Measurements from ENCODE around the gene GJC1.
A peak's percentile ranks its signal among the peaks of the same experiment; 100 is the strongest.

The GJC1 gene

DNA sequence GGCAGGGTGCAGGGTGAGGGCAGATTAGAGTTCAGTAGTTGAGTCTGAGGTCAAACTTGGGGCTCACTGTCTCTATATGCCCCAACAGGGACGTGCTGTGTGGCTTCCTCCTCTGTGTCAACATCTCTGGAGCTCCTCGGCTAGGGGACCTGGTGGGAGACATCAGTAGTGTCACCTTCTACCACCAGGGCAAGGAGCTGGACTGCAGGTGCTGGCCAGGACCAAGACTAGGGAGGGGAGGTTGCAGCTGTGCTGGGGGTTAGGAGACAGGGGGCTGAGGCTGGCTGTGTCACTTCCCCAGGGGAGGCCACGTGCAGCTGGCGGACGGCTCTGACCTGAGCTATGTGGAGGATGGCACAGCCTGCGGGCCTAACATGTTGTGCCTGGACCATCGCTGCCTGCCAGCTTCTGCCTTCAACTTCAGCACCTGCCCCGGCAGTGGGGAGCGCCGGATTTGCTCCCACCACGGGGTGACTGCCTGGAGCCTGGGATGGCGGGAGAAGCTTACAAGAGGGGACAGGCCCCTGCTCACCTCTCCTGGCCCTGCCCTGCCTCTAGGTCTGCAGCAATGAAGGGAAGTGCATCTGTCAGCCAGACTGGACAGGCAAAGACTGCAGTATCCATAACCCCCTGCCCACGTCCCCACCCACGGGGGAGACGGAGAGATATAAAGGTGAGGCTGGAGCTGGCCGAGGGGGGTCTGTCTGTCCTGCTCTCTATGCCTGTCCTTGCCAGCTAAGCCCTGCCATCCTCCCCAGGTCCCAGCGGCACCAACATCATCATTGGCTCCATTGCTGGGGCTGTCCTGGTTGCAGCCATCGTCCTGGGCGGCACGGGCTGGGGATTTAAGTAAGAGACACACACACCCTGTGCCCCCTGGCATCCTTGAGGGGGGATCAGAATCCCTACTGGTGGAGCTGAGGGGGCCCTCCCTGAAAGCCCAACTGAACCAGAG lies 52.4 kb downstream of the GJC1 start:
- no peak for DNase-seq (ENCODE audit: low read depth)

- no peak for DNase-seq (ENCODE audit: low read depth)
These were observed 53.3 kb downstream of the GJC1 start for GRCh38 chr17:44776628-44777393.

- DNase-seq (ENCODE audit: low read depth), result no peak
These were observed 54.1 kb downstream of the GJC1 start for GRCh38 chr17:44775838-44776621.

DNA sequence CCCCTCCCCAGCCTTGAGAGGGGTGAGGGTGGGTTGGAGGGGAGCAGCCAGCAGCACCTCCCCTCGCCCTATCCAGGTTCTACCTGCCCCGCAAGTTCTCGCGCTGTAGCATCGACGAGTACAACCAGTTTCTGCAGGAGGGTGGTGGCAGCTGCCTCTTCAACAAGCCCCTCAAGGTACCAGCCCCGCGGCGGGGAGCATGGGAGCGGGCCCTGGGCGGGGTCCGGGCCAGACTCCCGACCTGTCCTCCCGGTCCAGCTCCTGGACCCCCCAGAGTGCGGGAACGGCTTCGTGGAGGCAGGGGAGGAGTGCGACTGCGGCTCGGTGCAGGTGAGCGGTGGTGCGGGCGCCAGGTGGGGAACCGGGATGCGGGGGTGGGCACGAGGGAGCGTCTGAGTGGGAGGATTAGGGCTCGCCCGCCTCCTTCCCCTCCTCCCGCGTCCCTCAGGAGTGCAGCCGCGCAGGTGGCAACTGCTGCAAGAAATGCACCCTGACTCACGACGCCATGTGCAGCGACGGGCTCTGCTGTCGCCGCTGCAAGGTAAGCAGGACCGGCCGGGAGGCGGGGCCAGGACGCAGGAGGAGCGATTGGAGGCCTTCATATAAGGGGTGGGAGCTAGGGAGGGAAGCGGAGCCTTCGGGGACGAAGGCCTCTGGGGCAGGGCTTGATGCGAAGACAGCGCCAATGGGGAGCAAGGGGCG lies 54.8 kb downstream of the GJC1 start:
- DNase-seq (ENCODE audit: low read depth), result peak; percentile 98

GRCh38 chr17:44774271-44775135 lies 55.6 kb downstream of the GJC1 start:
- DNase-seq (ENCODE audit: low read depth), result peak; percentile 80

- DNase-seq (ENCODE audit: low read depth), result no peak
These were observed 56.9 kb downstream of the GJC1 start for GRCh38 chr17:44773140-44773539.

GRCh38 chr17:44772308-44773045 lies 57.6 kb downstream of the GJC1 start:
- DNase-seq (ENCODE audit: low read depth), result no peak

GRCh38 chr17:44770166-44770925 lies 59.7 kb downstream of the GJC1 start:
- DNase-seq (ENCODE audit: low read depth), result no peak

DNA sequence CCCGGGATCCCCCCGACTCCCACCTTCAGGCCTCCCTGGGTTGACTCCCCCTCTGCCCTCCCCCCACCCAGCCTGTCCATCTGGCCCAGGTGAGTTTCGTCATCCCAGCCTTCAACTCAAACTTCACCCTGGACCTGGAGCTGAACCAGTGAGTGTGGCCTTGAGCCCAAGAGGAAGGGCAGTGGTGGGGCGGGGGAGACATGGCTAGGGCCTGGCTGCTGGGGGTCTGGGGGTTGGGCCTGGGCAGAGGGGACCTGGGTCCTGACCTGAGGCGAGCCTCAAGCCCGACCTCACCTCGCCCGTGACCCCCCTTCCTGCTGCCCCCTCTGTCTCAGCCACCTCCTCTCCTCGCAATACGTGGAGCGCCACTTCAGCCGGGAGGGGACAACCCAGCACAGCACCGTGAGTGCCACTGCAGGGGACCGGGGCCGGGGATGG lies 60.4 kb downstream of the GJC1 start:
- no peak for DNase-seq (ENCODE audit: low read depth)

GRCh38 chr17:44769230-44769629 lies 60.9 kb downstream of the GJC1 start:
- DNase-seq (ENCODE audit: low read depth), result no peak

DNA sequence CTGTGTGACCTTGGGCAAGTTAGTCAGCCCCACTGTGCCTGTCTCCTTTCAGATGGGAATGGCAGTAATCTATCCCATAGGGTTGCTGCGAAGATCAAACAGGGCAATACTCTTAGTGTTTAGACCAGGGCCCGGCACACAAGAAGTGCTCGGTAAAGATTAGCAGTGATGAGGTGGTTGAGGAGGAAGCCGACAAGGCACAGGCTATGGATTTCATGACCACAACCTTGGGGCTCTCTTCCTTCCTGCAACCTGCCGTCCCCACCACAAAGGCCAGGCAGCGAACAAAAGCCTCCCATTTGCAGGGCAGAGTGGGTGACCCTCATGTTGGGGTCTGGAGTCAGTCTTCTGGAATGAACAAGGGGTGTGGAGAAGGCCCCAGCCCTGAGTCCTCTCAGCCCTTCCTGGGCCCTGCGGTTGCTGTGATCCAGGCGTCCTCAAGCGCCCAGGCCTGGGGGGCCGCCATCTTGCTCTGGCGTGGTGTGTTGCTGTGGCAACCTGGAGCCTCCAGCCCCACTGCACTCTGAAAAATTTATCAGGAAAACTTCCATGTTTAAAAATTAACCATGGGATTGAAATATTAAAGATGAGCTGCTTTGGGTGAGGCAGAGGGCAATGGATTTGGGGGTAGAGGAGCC lies 61.5 kb downstream of the GJC1 start:
- no peak for DNase-seq (ENCODE audit: low read depth)

DNA sequence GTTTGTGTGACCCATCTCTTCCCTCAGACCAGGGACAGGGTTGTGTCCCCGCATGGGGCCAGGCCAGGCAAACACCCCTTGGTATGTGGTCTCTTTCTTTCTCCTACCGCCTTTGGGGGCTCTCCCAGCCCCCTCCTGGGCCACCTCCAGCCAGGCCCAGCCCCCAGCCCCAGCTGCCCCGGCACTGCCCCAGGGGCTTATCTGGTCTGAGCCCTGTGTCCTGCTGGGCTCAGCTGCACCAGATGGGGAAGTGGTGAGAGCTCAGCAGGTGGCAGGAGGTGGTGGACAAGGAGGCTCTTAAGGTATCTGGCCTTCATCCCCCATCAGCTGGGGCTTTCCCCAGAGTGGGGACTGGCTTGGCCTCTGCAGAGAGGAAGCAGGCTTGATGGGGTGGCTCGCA lies 62.6 kb downstream of the GJC1 start:
- DNase-seq (ENCODE audit: low read depth), result no peak

- no peak for DNase-seq (ENCODE audit: low read depth)
These were observed 63.6 kb downstream of the GJC1 start for GRCh38 chr17:44766409-44767038.

DNA sequence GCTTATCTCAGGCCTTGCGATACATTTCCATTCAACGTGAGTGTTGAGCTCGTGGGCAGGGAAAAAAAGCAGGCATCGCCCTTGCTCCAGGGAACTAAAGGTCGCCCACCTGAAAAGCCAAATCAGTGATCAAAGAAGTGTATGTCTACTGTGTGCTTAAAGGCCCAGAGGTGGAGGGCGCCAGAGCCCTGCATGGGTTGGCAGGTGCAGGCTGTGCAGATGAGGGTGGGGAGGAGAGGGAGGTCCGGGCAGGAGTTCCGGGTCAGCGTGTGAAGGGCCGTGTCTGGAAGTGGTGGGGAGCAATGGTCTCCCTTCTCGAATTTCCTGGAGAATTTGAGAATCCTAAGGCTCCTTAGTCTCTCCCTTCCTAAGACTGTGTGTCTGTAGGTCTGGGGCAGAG lies 64.1 kb downstream of the GJC1 start:
- DNase-seq (ENCODE audit: low read depth), result no peak

DNA sequence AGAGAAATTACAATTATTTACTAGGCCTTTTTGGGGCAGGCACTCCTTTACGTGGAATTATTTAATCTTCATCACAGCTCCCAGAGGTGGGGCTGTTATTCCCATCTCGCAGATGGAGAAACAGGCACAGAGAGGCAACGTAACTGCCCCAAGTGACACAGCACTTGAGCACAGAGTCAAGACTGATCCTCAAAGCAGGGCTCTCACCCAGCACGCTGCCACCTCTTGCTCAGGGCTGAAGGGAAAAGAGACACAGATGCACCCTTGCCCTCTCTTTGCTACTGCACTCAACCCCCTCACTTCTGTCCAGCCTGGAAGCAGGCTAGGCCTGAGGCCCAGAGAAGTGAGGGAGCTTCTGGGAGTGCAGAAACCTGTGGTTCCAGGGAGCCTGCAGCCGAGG lies 66.9 kb downstream of the GJC1 start:
- no peak for DNase-seq (ENCODE audit: low read depth)

DNA sequence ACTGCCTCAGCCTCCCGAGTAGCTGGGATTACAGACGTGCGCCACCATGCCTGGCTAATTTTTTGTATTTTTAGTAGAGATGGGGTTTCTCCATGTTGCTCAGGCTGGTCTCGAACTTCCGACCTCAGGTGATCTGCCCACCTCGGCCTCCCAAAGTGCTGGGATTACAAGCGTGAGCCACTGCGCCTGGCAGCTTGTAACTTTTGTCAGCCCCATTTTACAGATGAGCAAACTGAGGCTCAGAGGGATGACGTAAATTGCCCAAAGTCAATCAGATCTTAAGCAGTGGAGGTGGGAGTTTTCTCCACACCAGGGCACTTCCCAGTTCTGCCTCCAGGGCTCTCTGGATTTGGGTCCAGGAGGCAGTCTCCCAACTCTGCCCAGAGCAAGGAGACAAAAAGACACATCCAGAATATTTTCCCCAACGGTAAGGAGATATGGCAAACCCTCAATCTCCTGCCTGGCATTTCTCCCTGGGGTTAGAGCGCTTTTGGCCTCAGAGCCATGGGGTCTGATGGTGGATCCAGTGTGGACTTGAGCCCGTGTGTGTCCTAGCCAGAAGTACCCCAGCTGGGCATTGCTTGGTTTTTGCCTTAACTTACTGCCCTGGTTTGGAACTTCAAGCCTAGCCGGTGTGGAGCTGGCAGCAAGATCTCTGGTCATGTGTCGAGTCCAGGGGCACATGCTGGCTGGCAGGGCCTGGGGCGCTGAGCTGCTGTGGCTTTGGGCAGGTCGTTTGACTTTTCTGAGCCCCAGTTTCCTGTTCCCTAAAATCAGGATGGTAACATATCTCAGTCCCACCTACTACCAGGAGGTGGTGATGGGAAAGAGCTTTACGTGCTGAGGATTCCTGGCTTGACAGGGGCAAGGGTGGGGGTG lies 67.9 kb downstream of the GJC1 start:
- DNase-seq (ENCODE audit: low read depth), result no peak

All from EH (cell line).